NCI-H510A treated with DMSO at 0.1 percent for 48 hours (cell line): ENCODE results near the gene PHACTR2.
A peak's percentile ranks its signal among the peaks of the same experiment; 100 is the strongest.
"Not testable (repeated sequence)": the region's sequence is repeated elsewhere in the genome, so short reads cannot be mapped to it uniquely, and the experiment has no call there.

Source experiments
- DNase-seq: peaks from one replicate; lab custom pipeline; 2025; lab: John Stamatoyannopoulos, UW

The PHACTR2 gene

DNA sequence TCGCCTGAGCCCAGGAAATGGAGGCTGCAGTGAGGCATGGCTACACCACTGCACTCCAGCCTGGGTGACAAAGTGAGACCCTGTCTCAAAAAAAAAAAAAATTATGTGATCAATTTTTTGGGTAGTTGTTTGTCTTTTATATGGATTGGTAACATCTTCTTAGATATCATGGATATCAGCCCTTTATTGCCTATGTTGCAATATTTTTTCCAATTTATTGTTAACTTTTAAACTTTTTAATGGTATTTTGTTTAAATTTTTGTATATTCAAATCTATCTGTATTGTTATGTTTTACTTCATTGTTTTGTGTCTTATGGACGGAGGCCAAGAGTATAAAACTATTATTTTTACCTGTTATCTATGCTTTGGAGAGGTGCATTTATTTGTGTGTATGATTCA, 133.0 kb downstream of the PHACTR2 start:
- DNase-seq, result no peak

GRCh38 chr6:143811501-143812157, 133.9 kb downstream of the PHACTR2 start:
- no peak for DNase-seq

DNA sequence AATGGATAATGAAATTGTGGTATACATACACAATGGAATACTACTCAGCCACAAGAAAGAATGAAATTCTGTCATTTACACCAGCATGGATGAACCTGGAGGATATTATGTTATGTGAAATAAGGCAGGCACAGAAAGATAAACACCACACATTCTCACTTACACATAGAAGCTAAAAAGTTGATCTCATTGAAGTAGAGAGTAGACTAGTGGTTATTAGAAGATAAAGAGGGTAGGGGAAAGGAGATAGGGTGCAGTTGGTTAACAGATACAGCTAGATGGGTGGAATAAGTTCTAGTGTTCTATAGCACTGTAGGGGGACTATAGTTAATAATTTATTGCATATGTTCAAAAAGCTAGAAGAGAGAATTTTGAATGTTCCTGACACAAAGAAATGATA, 139.9 kb downstream of the PHACTR2 start:
- no peak for DNase-seq

- no peak for DNase-seq
Observed at GRCh38 chr6:143821359-143821758, 143.6 kb downstream of the PHACTR2 start.

DNA sequence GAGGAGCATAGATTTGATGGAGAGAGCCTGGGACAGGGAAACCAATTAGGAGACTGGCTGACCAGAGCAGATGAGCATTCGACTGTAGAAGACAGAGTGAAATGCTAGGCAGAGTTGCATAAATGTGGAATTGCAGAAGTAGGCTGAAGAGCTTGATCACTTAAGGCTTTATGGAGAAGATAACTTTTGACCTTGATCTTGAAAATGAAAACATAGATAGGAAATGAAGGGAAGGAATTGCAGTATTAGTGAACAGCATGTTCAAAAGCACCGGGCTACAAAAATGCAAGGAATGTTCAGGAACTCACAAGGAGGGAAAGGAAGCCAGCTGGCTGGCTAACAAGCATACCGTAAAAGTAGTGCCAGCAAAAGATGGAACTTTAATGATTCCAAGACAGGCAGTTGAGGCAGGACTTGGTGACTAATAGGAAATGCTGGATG, 144.8 kb downstream of the PHACTR2 start:
- no peak for DNase-seq

GRCh38 chr6:143823548-143823947, 145.8 kb downstream of the PHACTR2 start:
- no peak for DNase-seq

DNA sequence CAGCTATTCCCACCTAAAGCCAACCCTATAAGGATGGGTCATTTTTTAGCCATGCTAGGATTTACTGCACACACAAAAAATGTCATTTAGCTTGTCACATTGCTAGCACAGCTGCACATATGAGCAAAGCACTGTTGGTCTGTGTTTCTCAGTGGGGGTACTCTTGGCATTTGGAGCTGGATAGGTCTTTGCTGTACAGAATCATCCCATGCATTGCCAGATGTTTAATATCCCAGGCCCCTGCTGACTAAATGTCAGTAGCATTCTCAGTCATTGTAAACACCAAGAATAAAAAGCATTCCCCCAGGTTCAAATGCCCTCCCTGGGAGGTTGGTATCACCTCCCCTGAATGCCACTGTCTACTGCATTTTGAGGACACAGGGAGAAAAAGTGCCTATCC, 150.8 kb downstream of the PHACTR2 start:
- no peak for DNase-seq

- no peak for DNase-seq
Observed at GRCh38 chr6:143836150-143836549, 158.4 kb downstream of the PHACTR2 start.

DNA sequence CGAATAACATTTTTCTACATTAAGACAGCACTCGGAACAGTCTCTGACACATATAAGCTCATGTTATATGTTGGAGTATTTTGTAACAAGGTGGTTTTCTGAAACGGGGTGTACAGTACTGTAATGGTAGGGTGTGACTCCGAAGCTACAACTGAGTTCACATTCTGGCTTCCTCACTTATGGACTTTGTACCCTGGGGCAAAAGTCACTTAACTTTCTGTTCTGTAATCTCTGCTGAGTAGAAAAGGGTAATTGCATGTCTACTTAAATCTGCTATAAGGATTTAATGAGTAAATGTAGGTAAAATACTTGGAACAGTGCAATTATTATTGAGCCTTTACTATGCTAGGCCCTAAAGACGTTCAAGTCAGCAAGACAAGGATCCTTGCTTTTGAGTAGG, 160.6 kb downstream of the PHACTR2 start:
- DNase-seq, result no peak

- no peak for DNase-seq
Observed at GRCh38 chr6:143839196-143839595, 161.4 kb downstream of the PHACTR2 start.

GRCh38 chr6:143840595-143841265, 163.0 kb downstream of the PHACTR2 start:
- DNase-seq, result no peak

DNA sequence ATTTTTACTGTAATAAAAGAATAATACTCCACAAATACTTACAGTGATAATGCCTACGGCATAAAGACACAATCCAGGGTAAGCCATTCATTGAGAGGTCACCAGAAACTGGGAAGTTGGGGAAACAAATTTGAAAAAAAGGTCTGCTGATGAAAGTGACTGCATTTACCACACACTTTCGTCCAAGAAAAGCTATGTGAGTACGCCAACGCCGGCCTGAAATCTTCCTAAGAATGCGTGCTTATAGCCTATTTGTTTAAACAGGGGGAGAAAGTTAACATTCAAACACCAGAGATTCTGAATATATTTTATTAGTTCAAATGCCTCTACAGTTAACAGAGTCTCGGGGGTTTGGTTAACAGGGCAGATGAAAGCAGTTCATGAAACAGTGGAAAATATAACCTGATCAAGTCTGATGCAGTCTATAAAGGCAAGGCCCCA, 164.7 kb downstream of the PHACTR2 start:
- no peak for DNase-seq

GRCh38 chr6:143842902-143843676, 165.3 kb downstream of the PHACTR2 start, which contains the start of gene LTV1:
TSS of gene LTV1 (plus strand) at chr6:143843338. CDS start at chr6:143843478, 140 bp downstream.
- peak; percentile 47 for DNase-seq

DNA sequence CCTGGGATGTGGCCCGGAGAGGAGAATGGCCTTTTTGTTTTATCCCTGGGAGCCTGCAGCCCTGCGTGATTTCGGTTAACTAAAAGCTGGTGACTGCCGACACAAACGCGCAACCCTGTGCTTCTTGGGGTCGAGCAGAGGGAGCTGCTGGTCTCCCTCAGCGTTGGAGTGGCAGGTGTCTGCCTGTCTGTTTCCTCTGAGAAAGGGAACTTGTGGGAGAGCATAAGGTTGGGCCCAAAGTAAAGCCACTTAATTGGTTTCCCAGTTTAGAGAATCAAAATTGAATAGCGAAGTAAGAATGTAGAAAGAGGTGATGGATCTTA, 165.9 kb downstream of the PHACTR2 start:
- no peak for DNase-seq

GRCh38 chr6:143844006-143844405, 166.2 kb downstream of the PHACTR2 start:
- no peak for DNase-seq

DNA sequence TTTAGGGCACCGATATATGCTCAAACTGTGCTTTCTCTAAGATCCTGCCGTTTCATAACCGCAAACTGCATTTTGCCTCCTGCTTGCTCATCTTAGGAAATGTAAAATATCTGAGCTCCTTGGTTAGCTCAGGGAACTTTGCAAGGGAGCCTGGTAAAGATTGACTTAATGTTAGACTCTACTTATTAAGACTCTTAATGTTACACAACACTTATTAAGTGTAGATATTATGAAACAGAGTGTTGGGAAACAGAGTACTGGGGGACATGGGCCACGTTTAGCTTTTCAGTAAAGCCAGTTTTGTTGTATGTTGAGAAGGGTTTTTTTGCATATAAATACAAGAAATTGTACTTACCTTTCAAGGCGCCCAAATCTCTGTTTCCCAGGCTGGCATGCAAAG, 167.3 kb downstream of the PHACTR2 start:
- no peak for DNase-seq

GRCh38 chr6:143851706-143852105, 173.9 kb downstream of the PHACTR2 start:
- not testable (repeated sequence) for DNase-seq

DNA sequence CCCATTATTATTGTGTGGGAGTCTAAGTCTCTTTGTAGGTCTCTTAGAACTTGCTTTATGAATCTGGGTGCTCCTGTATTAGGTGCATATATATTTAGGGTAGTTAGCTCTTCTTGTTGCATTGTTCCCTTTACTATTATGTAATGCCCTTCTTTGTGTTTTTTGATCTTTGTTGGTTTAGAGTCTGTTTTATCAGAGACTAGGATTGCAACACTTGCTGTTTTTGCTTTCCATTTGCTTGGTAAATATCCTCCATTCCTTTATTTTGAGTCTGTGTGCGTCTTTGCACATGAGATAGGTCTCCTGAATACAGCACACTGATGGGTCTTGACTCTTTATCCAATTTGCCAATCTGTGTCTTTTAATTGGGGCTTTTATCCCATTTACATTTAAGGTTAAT, 177.3 kb downstream of the PHACTR2 start:
- DNase-seq, result not testable (repeated sequence)

DNA sequence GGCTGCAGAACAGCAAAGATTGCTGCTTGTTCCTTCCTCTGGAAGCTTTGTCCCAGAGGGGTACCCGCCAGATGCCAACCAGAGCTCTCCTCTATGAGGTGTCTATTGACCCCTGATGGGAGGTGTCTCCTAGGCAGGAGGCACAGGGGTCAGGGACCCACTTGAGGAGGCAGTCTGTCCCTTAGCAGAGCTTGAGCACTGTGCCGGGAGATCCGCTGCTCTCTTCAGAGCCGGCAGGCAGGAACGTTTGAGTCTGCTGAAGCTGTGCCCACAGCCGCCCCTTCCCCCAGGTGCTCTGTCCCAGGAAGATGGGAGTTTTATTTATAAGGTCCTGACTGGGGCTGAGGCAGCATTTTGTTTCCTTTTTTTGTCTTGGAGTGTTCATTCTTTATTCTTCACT, 179.0 kb downstream of the PHACTR2 start:
- DNase-seq, result not testable (repeated sequence)

DNA sequence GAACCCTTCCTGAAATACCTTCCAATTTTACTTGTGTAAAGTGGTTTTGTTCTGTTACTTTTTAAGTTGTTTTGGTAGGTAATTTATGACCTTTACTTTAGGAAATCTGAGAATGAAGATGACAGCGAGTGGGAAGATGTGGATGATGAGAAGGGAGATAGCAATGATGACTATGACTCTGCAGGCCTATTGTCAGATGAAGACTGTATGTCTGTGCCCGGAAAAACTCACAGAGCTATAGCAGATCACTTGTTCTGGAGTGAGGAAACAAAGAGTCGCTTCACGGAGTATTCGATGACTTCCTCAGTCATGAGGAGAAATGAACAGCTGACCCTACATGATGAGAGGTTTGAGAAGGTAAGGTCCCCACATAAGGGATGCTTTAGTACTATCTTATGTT, 179.9 kb downstream of the PHACTR2 start:
- DNase-seq, result no peak

DNA sequence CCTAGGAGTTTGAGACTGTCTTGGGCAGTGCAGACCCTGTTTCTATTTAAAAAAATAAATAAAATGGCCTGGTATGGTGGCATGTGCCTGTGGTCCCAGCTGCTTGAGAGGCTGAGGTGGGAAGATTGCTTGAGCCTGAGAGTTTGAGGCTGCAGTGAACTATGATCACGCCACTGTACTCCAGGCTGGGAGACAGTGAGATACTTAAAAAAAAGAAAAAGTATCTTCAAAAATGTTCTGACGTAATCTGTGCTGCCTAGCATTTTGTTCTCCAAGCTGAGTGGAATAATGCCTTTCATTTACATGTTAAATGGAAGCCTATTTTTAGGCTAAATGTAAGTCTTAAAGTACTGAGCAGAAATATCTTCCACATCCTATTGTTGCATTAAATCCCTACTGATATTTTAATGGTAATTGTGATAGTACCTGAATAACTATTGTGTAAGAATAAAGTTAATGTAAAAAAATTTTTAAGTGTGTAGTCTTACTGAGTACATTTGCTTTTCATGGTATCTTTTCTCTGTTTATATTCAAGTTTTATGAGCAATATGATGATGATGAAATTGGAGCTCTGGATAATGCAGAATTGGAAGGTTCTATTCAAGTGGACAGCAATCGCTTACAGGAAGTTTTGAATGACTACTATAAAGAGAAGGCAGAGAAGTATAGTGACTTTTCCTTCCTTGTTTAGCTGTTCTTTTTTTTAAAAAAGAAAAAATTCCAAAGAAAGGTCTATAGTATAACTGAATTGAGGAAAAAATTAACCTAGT, 182.3 kb downstream of the PHACTR2 start:
- no peak for DNase-seq

- no peak for DNase-seq
Observed at GRCh38 chr6:143863771-143864170, 186.0 kb downstream of the PHACTR2 start.
